Dendritic cell treated with granulocyte-macrophage colony-stimulating factor and Interleukin-4, amounts not matched to agents 40 ng/mL and 50 ng/mL, for 4 days (primary cell): ENCODE results near the gene APH1B.
"Not testable (repeated sequence)": the region's sequence is repeated elsewhere in the genome, so short reads cannot be mapped to it uniquely, and the experiment has no call there.

ENCODE experiments used
- H3K27ac Mint-ChIP-seq: one replicate; pipeline ENCODE4 v1.8.0; 2022; ENCODE audit warnings: mild to moderate bottlenecking, mixed read lengths
- H3K27me3 Mint-ChIP-seq: one replicate; pipeline ENCODE4 v1.8.0; 2022; ENCODE audit warnings: mild to moderate bottlenecking, mixed read lengths
- H3K36me3 Mint-ChIP-seq: one replicate; pipeline ENCODE4 v1.8.0; 2022; ENCODE audit warnings: low read depth, mixed read lengths
- H3K4me1 Mint-ChIP-seq: one replicate; pipeline ENCODE4 v1.8.0; 2022; ENCODE audit warnings: low read depth, mixed read lengths
- H3K4me3 Mint-ChIP-seq: one replicate; pipeline ENCODE4 v1.8.0; 2022; ENCODE audit warnings: mild to moderate bottlenecking, moderate library complexity, mixed read lengths
- H3K9me3 Mint-ChIP-seq: one replicate; pipeline ENCODE4 v1.8.0; 2022; ENCODE audit warnings: mixed read lengths
- intact Hi-C: fragments of 100-400 bp; cut with micrococcal nuclease; formaldehyde crosslinking; loops from one replicate; pipeline ENCODE4 v1.15.0; 2022

The APH1B gene

GRCh38 chr15:63320446-63320845, 43.0 kb downstream of the APH1B start:
- intact Hi-C loops, H3K27ac Mint-ChIP-seq, H3K27me3 Mint-ChIP-seq: not testable (repeated sequence)

GRCh38 chr15:63320981-63321380, 43.6 kb downstream of the APH1B start:
- H3K9me3 Mint-ChIP-seq, H3K27me3 Mint-ChIP-seq, H3K4me1 Mint-ChIP-seq, intact Hi-C loops, H3K4me3 Mint-ChIP-seq, H3K27ac Mint-ChIP-seq, H3K36me3 Mint-ChIP-seq: not testable (repeated sequence)

More at GRCh38 chr15:63320446-63320845, 43.0 kb downstream of the APH1B start:
- not testable (repeated sequence) for H3K4me3 Mint-ChIP-seq, H3K36me3 Mint-ChIP-seq, H3K9me3 Mint-ChIP-seq
- H3K4me1 Mint-ChIP-seq, result peaks cover 11% of the 10 kb centered on the region

- no peaks in the 10 kb centered on the region for H3K36me3 Mint-ChIP-seq
- peaks cover 4% of the 10 kb centered on the region for H3K4me1 Mint-ChIP-seq
- H3K9me3 Mint-ChIP-seq, result no peaks in the 10 kb centered on the region
- H3K4me3 Mint-ChIP-seq, result no peak overlapping the region
- intact Hi-C loops, result no loop called here
- peaks cover 3% of the 10 kb centered on the region for H3K27me3 Mint-ChIP-seq
- H3K27ac Mint-ChIP-seq, result no peak overlapping the region
These were observed 44.1 kb downstream of the APH1B start for GRCh38 chr15:63321462-63321861.

- H3K4me3 Mint-ChIP-seq, result no peak overlapping the region
- no peaks in the 10 kb centered on the region for H3K9me3 Mint-ChIP-seq
- intact Hi-C loops, result no loop called here
- no peaks in the 10 kb centered on the region for H3K36me3 Mint-ChIP-seq
- H3K27me3 Mint-ChIP-seq, result peaks cover under 1% of the 10 kb centered on the region
- H3K27ac Mint-ChIP-seq, result no peak overlapping the region
- H3K4me1 Mint-ChIP-seq, result no peaks in the 10 kb centered on the region
These were observed 45.1 kb downstream of the APH1B start for GRCh38 chr15:63322541-63322940.

GRCh38 chr15:63323798-63324563, 46.6 kb downstream of the APH1B start:
- H3K9me3 Mint-ChIP-seq, result no peaks in the 10 kb centered on the region
- no peaks in the 10 kb centered on the region for H3K4me1 Mint-ChIP-seq
- H3K36me3 Mint-ChIP-seq, result no peaks in the 10 kb centered on the region
- intact Hi-C loops, result no loop called here
- no peak overlapping the region for H3K4me3 Mint-ChIP-seq
- peaks cover 2% of the 10 kb centered on the region for H3K27me3 Mint-ChIP-seq
- no peak overlapping the region for H3K27ac Mint-ChIP-seq

GRCh38 chr15:63324770-63325169, 47.4 kb downstream of the APH1B start:
- intact Hi-C loops, result no loop called here
- Mint-ChIP-seq H3K4me1 (no peaks in the 10 kb centered on the region), H3K27ac (no peak overlapping the region), H3K4me3 (no peak overlapping the region), H3K27me3 (peaks cover 2% of the 10 kb centered on the region), H3K9me3 (no peaks in the 10 kb centered on the region), H3K36me3 (no peaks in the 10 kb centered on the region)

- Mint-ChIP-seq H3K9me3 (no peaks in the 10 kb centered on the region), H3K36me3 (no peaks in the 10 kb centered on the region), H3K27me3 (peaks cover 2% of the 10 kb centered on the region), H3K4me3 (no peak overlapping the region), H3K27ac (no peak overlapping the region), H3K4me1 (no peaks in the 10 kb centered on the region)
- intact Hi-C loops, result no loop called here
These were observed 50.4 kb downstream of the APH1B start for GRCh38 chr15:63327648-63328421.

GRCh38 chr15:63329567-63330350, 52.4 kb downstream of the APH1B start:
- no peak overlapping the region for H3K4me3 Mint-ChIP-seq
- H3K27ac Mint-ChIP-seq, result no peak overlapping the region
- no peaks in the 10 kb centered on the region for H3K36me3 Mint-ChIP-seq
- intact Hi-C loops, result no loop called here
- H3K4me1 Mint-ChIP-seq, result no peaks in the 10 kb centered on the region
- H3K27me3 Mint-ChIP-seq, result peaks cover 4% of the 10 kb centered on the region
- H3K9me3 Mint-ChIP-seq, result no peaks in the 10 kb centered on the region

GRCh38 chr15:63330926-63331325, 53.5 kb downstream of the APH1B start:
- H3K4me3 Mint-ChIP-seq, result no peak overlapping the region
- intact Hi-C loops, result no loop called here
- peaks cover 4% of the 10 kb centered on the region for H3K27me3 Mint-ChIP-seq

GRCh38 chr15:63331456-63331855, 54.1 kb downstream of the APH1B start:
- no peaks in the 10 kb centered on the region for H3K36me3 Mint-ChIP-seq
- no peaks in the 10 kb centered on the region for H3K9me3 Mint-ChIP-seq
- intact Hi-C loops, result no loop called here

More at GRCh38 chr15:63330926-63331325, 53.5 kb downstream of the APH1B start:
- H3K27ac Mint-ChIP-seq, result no peak overlapping the region
- H3K4me1 Mint-ChIP-seq, result no peaks in the 10 kb centered on the region
- H3K36me3 Mint-ChIP-seq, result no peaks in the 10 kb centered on the region
- H3K9me3 Mint-ChIP-seq, result no peaks in the 10 kb centered on the region

GRCh38 chr15:63332367-63333124, 55.1 kb downstream of the APH1B start:
- no peak overlapping the region for H3K27ac Mint-ChIP-seq
- H3K36me3 Mint-ChIP-seq, result no peaks in the 10 kb centered on the region
- intact Hi-C loops, result no loop called here
- no peaks in the 10 kb centered on the region for H3K9me3 Mint-ChIP-seq
- H3K27me3 Mint-ChIP-seq, result peaks cover 4% of the 10 kb centered on the region
- no peaks in the 10 kb centered on the region for H3K4me1 Mint-ChIP-seq
- H3K4me3 Mint-ChIP-seq, result no peak overlapping the region

More at GRCh38 chr15:63331456-63331855, 54.1 kb downstream of the APH1B start:
- Mint-ChIP-seq H3K27ac (no peak overlapping the region), H3K4me3 (no peak overlapping the region), H3K27me3 (peaks cover 4% of the 10 kb centered on the region), H3K4me1 (no peaks in the 10 kb centered on the region)

GRCh38 chr15:63334821-63335220, 57.4 kb downstream of the APH1B start:
- H3K4me1 Mint-ChIP-seq, result no peaks in the 10 kb centered on the region
- intact Hi-C loops, result no loop called here
- peaks cover 5% of the 10 kb centered on the region for H3K27me3 Mint-ChIP-seq
- no peak overlapping the region for H3K27ac Mint-ChIP-seq
- H3K9me3 Mint-ChIP-seq, result no peaks in the 10 kb centered on the region
- no peaks in the 10 kb centered on the region for H3K36me3 Mint-ChIP-seq
- H3K4me3 Mint-ChIP-seq, result no peak overlapping the region

- Mint-ChIP-seq H3K36me3 (no peaks in the 10 kb centered on the region), H3K4me1 (no peaks in the 10 kb centered on the region), H3K4me3 (no peak overlapping the region), H3K27me3 (peaks cover 6% of the 10 kb centered on the region), H3K27ac (no peak overlapping the region), H3K9me3 (no peaks in the 10 kb centered on the region)
- intact Hi-C loops, result no loop called here
These were observed 58.3 kb downstream of the APH1B start for GRCh38 chr15:63335543-63336240.
